Globus pallidus (tissue), 1 donor: ENCODE results near the gene PRM3.
"Not testable (repeated sequence)": the region's sequence is repeated elsewhere in the genome, so short reads cannot be mapped to it uniquely, and the experiment has no call there.

ENCODE experiments used
- DNase-seq: peaks from one replicate; pipeline ENCODE4 v3.0.0-alpha.2; 2015; ENCODE audit warnings: low spot score

Gene PRM3

GRCh38 chr16:11303405-11304138 lies 30.1 kb upstream of the PRM3 start:
- DNase-seq = no peak

DNA sequence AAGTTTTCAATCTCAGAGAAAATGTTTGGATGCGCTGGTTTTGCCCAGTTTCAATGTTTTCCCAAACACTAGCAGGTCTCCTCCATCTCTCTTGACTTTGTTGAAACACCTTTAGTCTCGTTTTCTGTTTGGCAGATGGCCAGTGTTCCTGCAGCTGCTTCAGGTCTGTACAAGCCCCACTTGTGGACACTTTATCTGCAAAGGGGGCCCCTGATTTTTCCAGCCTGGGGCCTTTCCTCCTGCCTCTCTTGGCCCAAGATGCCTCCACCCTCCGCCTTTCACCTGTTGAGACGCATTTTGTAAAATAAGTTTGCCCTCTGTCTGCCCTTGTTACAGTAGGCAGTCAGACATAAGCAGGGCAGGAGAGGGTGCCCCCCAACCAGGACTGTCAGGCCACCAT lies 29.5 kb upstream of the PRM3 start:
- no peak for DNase-seq

GRCh38 chr16:11301645-11302501 lies 28.4 kb upstream of the PRM3 start:
- no peak for DNase-seq

GRCh38 chr16:11300560-11300892 lies 27.1 kb upstream of the PRM3 start:
- DNase-seq = no peak

- no peak for DNase-seq
Measured at GRCh38 chr16:11299865-11300559, 26.6 kb upstream of the PRM3 start.

DNA sequence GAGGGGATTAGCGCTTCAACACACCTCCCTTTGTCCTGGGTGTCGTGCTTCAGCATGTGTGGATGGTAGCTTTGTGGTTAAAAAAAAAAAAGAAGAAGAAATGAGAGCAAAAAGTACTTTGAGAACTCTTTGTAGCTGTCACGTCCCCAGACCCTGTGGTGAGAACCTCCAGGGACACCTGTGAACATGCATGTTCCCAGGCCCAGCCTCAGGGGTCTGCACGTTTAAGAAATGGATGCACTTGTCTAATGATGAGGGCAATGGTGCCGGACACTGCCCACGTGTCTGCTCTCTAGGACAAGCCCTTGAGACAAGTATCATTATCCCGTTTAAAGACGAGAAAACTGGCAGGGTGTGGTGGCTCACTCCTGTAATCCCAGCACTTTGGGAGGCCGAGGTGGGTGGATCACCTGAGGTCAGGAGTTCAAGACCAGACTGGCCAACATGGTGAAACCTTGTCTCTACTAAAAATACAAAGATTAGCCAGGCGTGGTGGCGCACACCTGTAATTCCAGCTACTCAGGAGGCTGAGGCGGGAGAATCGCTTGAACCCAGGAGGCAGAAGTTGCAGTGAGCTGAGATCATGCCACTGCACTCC lies 25.6 kb upstream of the PRM3 start:
- not testable (repeated sequence) for DNase-seq

- no peak for DNase-seq
Measured at GRCh38 chr16:11298143-11298900, 24.9 kb upstream of the PRM3 start.

- DNase-seq = peak; percentile 77
Measured at GRCh38 chr16:11297492-11298142, 24.2 kb upstream of the PRM3 start.

DNA sequence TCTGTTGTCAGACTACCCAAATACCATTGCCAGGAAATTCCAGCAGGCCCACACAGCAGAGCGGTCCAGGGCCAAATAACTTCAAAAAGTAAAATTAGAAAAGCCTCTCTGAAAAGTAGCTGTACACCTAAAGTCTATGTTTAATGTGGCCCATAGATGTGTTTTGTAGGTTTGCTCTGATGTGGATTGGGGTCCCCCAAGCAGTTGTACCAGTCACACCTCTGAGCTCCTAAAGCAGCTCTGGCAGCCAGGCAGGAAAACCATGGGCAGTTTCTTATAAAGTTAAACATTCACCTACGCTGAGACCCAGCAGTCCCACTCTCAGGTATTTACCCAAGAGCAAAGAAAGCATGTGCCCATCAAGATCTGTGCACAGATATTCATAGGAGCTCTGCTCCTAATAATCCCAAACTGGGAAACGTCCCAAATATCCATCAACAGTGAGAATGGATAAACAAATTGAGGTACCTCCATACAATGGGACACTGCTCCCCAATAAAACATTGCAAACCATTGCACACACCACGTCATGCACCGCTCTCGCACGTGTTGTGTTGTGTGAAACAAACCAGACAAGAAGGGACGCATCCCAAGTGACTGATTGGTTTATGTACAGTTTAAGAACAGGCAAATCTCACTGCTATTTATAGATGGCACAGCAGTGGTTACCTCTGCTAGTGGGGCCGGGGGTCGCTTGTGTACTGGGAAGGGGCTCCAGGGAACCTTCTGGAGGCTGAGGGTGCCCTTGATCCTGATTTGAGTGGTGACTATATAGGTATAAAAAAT lies 23.5 kb upstream of the PRM3 start:
- DNase-seq = no peak

- DNase-seq = no peak
Measured at GRCh38 chr16:11296351-11296705, 22.9 kb upstream of the PRM3 start.

DNA sequence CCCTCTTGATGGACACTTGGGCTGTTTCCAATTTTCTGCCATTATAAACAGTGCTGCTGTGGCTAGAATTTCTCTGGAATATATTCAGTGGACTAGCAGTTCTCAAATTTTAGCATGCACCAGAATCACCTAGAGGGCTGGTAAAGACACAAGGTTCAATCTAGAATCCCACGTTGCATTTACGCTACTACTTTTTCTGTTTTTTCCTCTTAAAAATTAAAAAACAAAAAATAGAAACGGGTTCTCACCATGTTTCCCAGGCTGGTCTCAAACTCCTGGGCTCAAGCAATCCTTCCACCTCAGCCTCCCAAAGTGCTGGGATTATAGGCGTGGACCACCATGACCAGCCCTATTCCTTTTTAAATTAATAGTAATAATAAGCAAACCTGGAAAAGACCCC lies 22.2 kb upstream of the PRM3 start:
- DNase-seq = no peak

GRCh38 chr16:11292076-11292748 lies 18.8 kb upstream of the PRM3 start:
- no peak for DNase-seq

DNA sequence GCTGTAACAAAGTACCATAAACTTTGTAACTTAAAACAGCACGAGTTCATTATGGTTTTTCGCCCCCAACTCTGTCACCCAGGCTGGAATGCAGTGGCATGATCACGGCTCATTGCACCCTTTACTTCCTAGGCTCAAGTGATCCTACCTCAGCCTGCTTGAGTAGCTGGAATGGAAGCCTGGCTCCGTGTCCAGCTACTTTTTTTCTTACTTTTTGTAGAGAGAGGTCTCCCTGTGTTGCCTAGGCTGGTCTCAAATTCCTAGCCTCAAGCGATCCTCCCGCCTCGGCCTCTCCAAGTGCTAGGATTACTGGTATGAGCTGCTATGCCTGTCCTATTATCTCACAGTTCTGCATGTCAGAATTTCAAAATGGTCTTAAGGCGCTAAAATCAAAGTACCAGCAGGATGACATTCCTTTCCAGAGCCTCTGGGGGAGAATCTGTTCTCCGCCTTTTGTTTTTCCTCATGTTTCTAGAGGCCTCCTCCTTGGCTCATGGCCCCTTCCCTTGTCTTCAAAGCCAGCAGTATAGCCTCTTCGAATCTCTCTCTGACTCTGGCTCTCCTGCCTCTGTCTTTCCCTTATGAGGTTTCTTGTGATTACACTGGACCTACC lies 17.8 kb upstream of the PRM3 start:
- DNase-seq = no peak

- DNase-seq = no peak
Measured at GRCh38 chr16:11290102-11290893, 16.9 kb upstream of the PRM3 start.

DNA sequence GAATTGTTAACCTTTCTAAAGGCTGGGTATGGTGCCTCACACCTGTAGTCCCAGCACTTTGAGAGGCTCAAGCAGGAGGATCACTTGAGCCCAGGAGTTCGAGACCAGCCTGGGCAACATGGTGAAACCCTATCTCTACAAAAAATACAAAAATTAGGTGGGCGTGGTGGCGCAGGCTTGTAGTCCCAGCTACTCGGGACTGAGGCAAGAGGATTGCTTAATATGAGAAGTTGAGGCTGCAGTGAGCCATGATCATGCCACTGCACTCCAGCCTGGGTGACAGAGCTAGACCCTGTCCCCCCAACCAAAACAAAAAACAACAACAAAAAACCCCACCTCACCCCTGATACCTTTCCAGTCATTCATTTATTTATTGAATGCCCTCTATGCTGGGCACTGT lies 16.3 kb upstream of the PRM3 start:
- DNase-seq = not testable (repeated sequence)

GRCh38 chr16:11289202-11289601 lies 15.8 kb upstream of the PRM3 start:
- DNase-seq = no peak

GRCh38 chr16:11285842-11286241 lies 12.4 kb upstream of the PRM3 start:
- DNase-seq = no peak

- no peak for DNase-seq
Measured at GRCh38 chr16:11283820-11284248, 10.4 kb upstream of the PRM3 start.
